H9 (cell line): ENCODE results near the gene SYDE2. TPM values are rescaled to one million over a fixed set of nuclear protein-coding genes. Genes with fewer than 3 reads are reported as not detected.
"Not testable (repeated sequence)": the region's sequence is repeated elsewhere in the genome, so short reads cannot be mapped to it uniquely, and the experiment has no call there.

Experiments used
- DNase-seq: peaks from one replicate; pipeline ENCODE4 v3.0.0-alpha.2; 2017
- H2AFZ ChIP-seq: one replicate; pipeline ENCODE4 v1.6.1; 2013; ENCODE audit warnings: mild to moderate bottlenecking, low read length, control low read depth, moderate library complexity
- H2AK5ac ChIP-seq: 2 replicates; pipeline ENCODE4 v1.6.1; 2013; ENCODE audit warnings: low read length, control low read depth, mixed read lengths; ENCODE audit not compliant: insufficient read length
- H2BK120ac ChIP-seq: one replicate; pipeline ENCODE4 v1.6.1; 2013; ENCODE audit warnings: low read depth, mild to moderate bottlenecking, low read length, control low read depth, inconsistent platforms; ENCODE audit not compliant: poor library complexity, severe bottlenecking
- H2BK12ac ChIP-seq: 2 replicates; pipeline ENCODE4 v1.6.1; 2013; ENCODE audit warnings: low read length, control low read depth, mixed read lengths, low read depth; ENCODE audit not compliant: insufficient read length
- H2BK15ac ChIP-seq: 2 replicates; pipeline ENCODE4 v1.6.1; 2013; ENCODE audit warnings: low read depth, low read length, control low read depth
- H2BK20ac ChIP-seq: one replicate; pipeline ENCODE4 v1.6.1; 2013; ENCODE audit warnings: low read depth, mild to moderate bottlenecking, low read length, control low read depth, inconsistent platforms; ENCODE audit not compliant: poor library complexity, severe bottlenecking
- H2BK5ac ChIP-seq: 2 replicates; pipeline ENCODE4 v1.6.1; 2013; ENCODE audit warnings: low read length, control low read depth, mixed read lengths; ENCODE audit not compliant: insufficient read length
- H3K14ac ChIP-seq: 2 replicates; pipeline ENCODE4 v1.6.1; 2013; ENCODE audit warnings: low read length, control low read depth; ENCODE audit not compliant: insufficient read depth
- H3K18ac ChIP-seq: 2 replicates; pipeline ENCODE4 v1.6.1; 2013; ENCODE audit warnings: low read depth, mild to moderate bottlenecking, mixed read lengths, low read length, control low read depth; ENCODE audit not compliant: insufficient read length
- H3K23ac ChIP-seq: 2 replicates; pipeline ENCODE4 v1.6.1; 2013; ENCODE audit warnings: low read length, control low read depth, mixed read lengths, low read depth; ENCODE audit not compliant: insufficient read length
- H3K23me2 ChIP-seq: 2 replicates; pipeline ENCODE4 v1.6.1; 2013; ENCODE audit warnings: low read depth, mild to moderate bottlenecking, mixed read lengths, low read length, control low read depth; ENCODE audit not compliant: insufficient read length, poor library complexity, severe bottlenecking
- H3K27ac ChIP-seq: 2 replicates; pipeline ENCODE4 v1.5.1; 2013; ENCODE audit warnings: low read length, control low read depth, mixed read lengths, low read depth; ENCODE audit not compliant: insufficient read length
- H3K27me3 ChIP-seq: 2 replicates; pipeline ENCODE4 v1.6.1; 2013; ENCODE audit warnings: low read length, control low read depth, inconsistent platforms; ENCODE audit not compliant: insufficient read depth
- H3K4ac ChIP-seq: 2 replicates; pipeline ENCODE4 v1.6.1; 2013; ENCODE audit warnings: low read depth, mild to moderate bottlenecking, control low read depth, inconsistent platforms, low read length, moderate library complexity
- H3K4me1 ChIP-seq: 2 replicates; pipeline ENCODE4 v1.6.1; 2013; ENCODE audit warnings: low read length, control low read depth, inconsistent platforms; ENCODE audit not compliant: insufficient read depth
- H3K4me2 ChIP-seq: 2 replicates; pipeline ENCODE4 v1.6.1; 2013; ENCODE audit warnings: low read length, control low read depth, mixed read lengths; ENCODE audit not compliant: insufficient read length, insufficient read depth
- H3K56ac ChIP-seq: 2 replicates; pipeline ENCODE4 v1.6.1; 2013; ENCODE audit warnings: low read depth, mild to moderate bottlenecking, mixed read lengths, low read length, control low read depth; ENCODE audit not compliant: insufficient read length
- H3K79me1 ChIP-seq: 2 replicates; pipeline ENCODE4 v1.6.1; 2013; ENCODE audit warnings: low read depth, mild to moderate bottlenecking, moderate library complexity, low read length, control low read depth, inconsistent platforms; ENCODE audit not compliant: insufficient read depth, poor library complexity, severe bottlenecking
- H3K79me2 ChIP-seq: 2 replicates; pipeline ENCODE4 v1.6.1; 2013; ENCODE audit warnings: low read length, control low read depth, inconsistent platforms; ENCODE audit not compliant: insufficient read depth
- H3K9ac ChIP-seq: 2 replicates; pipeline ENCODE4 v1.6.1; 2013; ENCODE audit warnings: low read length, control low read depth, mixed read lengths; ENCODE audit not compliant: insufficient read length; ENCODE audit errors: extremely low read depth
- H3K9me3 ChIP-seq: one replicate; pipeline ENCODE4 v1.6.1; 2013; ENCODE audit warnings: low read depth, low read length, inconsistent platforms; ENCODE audit not compliant: control insufficient read depth
- H3T11ph ChIP-seq: one replicate; pipeline ENCODE4 v1.6.1; 2013; ENCODE audit warnings: mild to moderate bottlenecking, low read length, control low read depth, inconsistent platforms
- H4K20me1 ChIP-seq: one replicate; pipeline ENCODE4 v1.6.1; 2013; ENCODE audit not compliant: control insufficient read depth, insufficient read length, insufficient read depth
- H4K5ac ChIP-seq: 2 replicates; pipeline ENCODE4 v1.6.1; 2013; ENCODE audit warnings: low read depth, mild to moderate bottlenecking, mixed read lengths, low read length, control low read depth; ENCODE audit not compliant: insufficient read length
- H4K8ac ChIP-seq: replicated peaks from 2 replicates; pipeline ENCODE4 v1.6.1; 2013; ENCODE audit warnings: low read length, control low read depth, mixed read lengths, low read depth; ENCODE audit not compliant: insufficient read length
- H4K91ac ChIP-seq: 2 replicates; pipeline ENCODE4 v1.6.1; 2013; ENCODE audit warnings: low read depth, mild to moderate bottlenecking, moderate library complexity, mixed read lengths, low read length, control low read depth; ENCODE audit not compliant: insufficient read length
- H3K27ac Mint-ChIP-seq, 3 experiments: 2 replicates in 2 of 3; 3 replicates in 1 of 3; pipeline ENCODE4 v1.8.0; 2020 to 2021; ENCODE audit warnings: mixed read lengths in 3 of 3, mild to moderate bottlenecking in 1 of 3, moderate library complexity in 1 of 3
- H3K27me3 Mint-ChIP-seq: 2 replicates; pipeline ENCODE4 v1.8.0; 2021; ENCODE audit warnings: low read depth, mild to moderate bottlenecking, moderate library complexity, mixed read lengths
- H3K36me3 Mint-ChIP-seq, 3 experiments: 2 replicates in 2 of 3; 3 replicates in 1 of 3; pipeline ENCODE4 v1.8.0; 2020 to 2021; ENCODE audit warnings: low read depth in 3 of 3, mixed read lengths in 3 of 3; ENCODE audit not compliant: insufficient read depth in 1 of 3
- H3K4me1 Mint-ChIP-seq, 2 experiments: 2 replicates each; pipeline ENCODE4 v1.8.0; 2020; ENCODE audit warnings: mixed read lengths in 2 of 2
- H3K4me3 Mint-ChIP-seq, 2 experiments: 2 replicates in 1 of 2; 3 replicates in 1 of 2; pipeline ENCODE4 v1.8.0; 2020 to 2021; ENCODE audit warnings: mild to moderate bottlenecking in 2 of 2, mixed read lengths in 2 of 2, moderate library complexity in 1 of 2
- H3K9me3 Mint-ChIP-seq, 2 experiments: 2 replicates in 1 of 2; 3 replicates in 1 of 2; pipeline ENCODE4 v1.8.0; 2020; ENCODE audit warnings: mild to moderate bottlenecking in 2 of 2, mixed read lengths in 2 of 2, moderate library complexity in 1 of 2
- WGBS: extraction: QIAGEN DNeasy Blood & Tissue Kit; methylation state at CpG from one replicate; pipeline ENCODE4 v1.1.7; 2013; ENCODE audit warnings: missing lambda C conversion rate, low lambda C conversion rate, mixed read lengths; ENCODE audit not compliant: insufficient read length; ENCODE audit errors: extremely low coverage; 5-methylcytosine and 5-hydroxymethylcytosine counted together
- total RNA-seq: library from RNA; stranded (reverse); gene quantifications from 2 replicates; pipeline ENCODE4 v1.2.1, GENCODE V29; 2021

The SYDE2 gene
- total RNA-seq, 1 experiment from 2014 or later: 12.4 TPM

GRCh38 chr1:85249042-85249441 is 48.2 kb upstream of the SYDE2 start:
- H2BK12ac ChIP-seq, H4K91ac ChIP-seq, H3K4ac ChIP-seq, H3K27ac Mint-ChIP-seq, H2AK5ac ChIP-seq, H3K27ac ChIP-seq, H3K9me3 ChIP-seq, H3K9ac ChIP-seq, H3K23ac ChIP-seq, H3K27me3 ChIP-seq, H3K4me3 Mint-ChIP-seq, H2BK20ac ChIP-seq, H2BK5ac ChIP-seq, H3T11ph ChIP-seq, H3K4me1 Mint-ChIP-seq, H4K5ac ChIP-seq, DNase-seq, H2BK120ac ChIP-seq, H3K23me2 ChIP-seq, H3K56ac ChIP-seq, H4K20me1 ChIP-seq, H3K14ac ChIP-seq, H2BK15ac ChIP-seq, H3K18ac ChIP-seq, H3K79me1 ChIP-seq, H2AFZ ChIP-seq, H3K79me2 ChIP-seq, H3K4me2 ChIP-seq, H3K27me3 Mint-ChIP-seq, H4K8ac ChIP-seq, H3K4me1 ChIP-seq: not testable (repeated sequence)
- H3K9me3 Mint-ChIP-seq: peaks cover 17 to 21% of the 10 kb centered on the region in 2 experiments
- H3K36me3 Mint-ChIP-seq: peaks cover 42 to 50% (median 49%) of the 10 kb centered on the region in 3 experiments
- no CpG with 5 or more reads among the region's 3 CpGs for WGBS
